Neural progenitor cell (in vitro differentiated cells): ENCODE measurements around the gene UQCC2.

Source experiments
- CTCF ChIP-seq: fragments of 200-600 bp; sonication (generic); IDR thresholded peaks from 2 replicates; pipeline ENCODE4 v1.5.1; 2017; ENCODE audit warnings: antibody characterized with exemption, mild to moderate bottlenecking
- EZH2phosphoT487 ChIP-seq: fragments of 200-600 bp; sonication (generic); IDR thresholded peaks from 2 replicates; pipeline ENCODE4 v1.6.1; 2017; ENCODE audit warnings: antibody characterized with exemption

- TF ChIP-seq CTCF: no peak
- no peak for TF ChIP-seq EZH2phosphoT487
Measured at GRCh38 chr6:33709605-33710295, 1.8 kb downstream of the UQCC2 start.
